GM18499 (cell line): ENCODE data around the gene SLC15A3.

ENCODE experiments used
- ATAC-seq: cut with Tn5 transposase; IDR thresholded peaks from one replicate; pipeline ENCODE4 v1.9.1; 2021; ENCODE audit warnings: moderate number of reproducible peaks; ENCODE audit not compliant: insufficient read depth, unreplicated experiment

Gene SLC15A3

DNA sequence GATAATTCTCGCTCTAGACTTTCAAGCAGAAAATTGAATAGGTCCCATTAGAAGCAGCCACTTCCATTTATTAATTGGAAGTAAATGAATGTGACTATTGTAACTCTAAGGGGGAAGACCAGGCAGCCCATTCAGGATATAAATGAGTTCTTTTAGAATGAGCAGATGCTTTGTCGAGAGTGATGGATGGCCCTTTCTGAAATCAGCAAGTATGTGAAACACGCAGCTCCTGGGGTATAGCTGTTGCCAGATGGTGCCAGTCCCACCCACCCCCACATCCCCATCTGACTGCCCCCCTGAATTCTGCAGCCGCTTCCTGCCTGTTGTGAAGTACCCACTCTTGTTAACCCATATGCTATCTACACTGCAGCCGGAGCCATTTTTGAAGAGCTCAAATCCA, 3.7 kb downstream of the SLC15A3 start:
- no peak for ATAC-seq

- no peak for ATAC-seq
Observed at GRCh38 chr11:60947700-60948099, 4.3 kb downstream of the SLC15A3 start.

GRCh38 chr11:60946601-60947264, 5.2 kb downstream of the SLC15A3 start:
- ATAC-seq, result no peak

DNA sequence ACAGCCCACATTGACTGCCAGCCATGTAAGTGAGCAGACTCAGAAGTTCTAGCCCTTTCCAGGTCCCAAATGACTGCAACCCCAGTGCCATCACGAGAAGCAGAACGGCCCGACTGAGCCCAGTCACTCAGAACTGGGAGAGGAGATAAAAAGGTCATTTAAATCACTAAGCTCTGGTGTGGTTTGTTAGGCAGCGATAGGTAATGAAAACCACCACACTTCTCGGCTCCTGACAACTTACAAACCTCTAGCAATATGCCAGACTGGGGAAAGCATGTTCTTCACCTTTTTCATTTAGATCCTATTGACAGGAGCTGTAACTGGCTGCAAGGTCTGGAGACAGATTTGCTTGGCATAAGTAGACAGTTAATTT, 6.7 kb downstream of the SLC15A3 start:
- ATAC-seq, result no peak

DNA sequence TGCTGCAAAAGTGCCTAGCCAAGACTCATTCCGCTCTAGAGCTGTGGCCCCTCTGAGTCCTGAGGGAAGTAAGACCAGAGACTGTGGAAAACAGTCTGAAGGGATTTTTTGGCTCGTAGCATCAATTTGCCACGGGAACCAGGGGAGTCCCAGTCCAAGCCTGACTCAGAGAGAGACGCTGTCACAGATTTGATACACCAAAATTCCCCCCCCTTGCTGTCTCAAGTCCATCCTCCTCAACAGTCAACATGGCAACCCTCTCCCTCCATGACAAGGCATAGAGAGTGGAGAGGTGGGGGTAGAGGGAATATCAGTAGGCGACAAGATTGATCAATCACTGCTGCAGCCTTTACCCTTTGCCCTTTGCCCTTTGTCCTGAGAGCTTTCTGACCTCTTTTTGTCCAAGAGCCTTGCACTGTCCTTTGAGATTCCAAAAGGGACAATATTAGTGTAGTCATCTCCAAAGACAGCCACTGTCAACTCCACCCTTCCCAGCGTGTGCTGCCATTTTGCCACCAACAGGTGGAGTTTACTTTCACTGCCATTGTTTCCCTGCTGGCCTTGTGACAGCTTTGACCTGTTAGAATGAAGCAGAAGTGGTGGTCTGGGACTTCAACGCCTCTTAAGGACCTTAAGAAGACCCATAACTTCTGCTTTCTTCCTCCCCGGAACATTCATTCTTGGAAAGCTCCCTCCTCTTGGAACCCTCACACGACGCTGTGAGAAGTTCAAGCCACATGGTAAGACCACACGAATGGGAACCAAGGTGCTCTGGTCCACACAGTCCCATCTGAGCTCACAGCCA, 7.3 kb downstream of the SLC15A3 start:
- no peak for ATAC-seq

- ATAC-seq, result no peak
Observed at GRCh38 chr11:60942970-60943565, 8.9 kb downstream of the SLC15A3 start.

GRCh38 chr11:60942219-60942618, 9.8 kb downstream of the SLC15A3 start:
- ATAC-seq, result no peak

DNA sequence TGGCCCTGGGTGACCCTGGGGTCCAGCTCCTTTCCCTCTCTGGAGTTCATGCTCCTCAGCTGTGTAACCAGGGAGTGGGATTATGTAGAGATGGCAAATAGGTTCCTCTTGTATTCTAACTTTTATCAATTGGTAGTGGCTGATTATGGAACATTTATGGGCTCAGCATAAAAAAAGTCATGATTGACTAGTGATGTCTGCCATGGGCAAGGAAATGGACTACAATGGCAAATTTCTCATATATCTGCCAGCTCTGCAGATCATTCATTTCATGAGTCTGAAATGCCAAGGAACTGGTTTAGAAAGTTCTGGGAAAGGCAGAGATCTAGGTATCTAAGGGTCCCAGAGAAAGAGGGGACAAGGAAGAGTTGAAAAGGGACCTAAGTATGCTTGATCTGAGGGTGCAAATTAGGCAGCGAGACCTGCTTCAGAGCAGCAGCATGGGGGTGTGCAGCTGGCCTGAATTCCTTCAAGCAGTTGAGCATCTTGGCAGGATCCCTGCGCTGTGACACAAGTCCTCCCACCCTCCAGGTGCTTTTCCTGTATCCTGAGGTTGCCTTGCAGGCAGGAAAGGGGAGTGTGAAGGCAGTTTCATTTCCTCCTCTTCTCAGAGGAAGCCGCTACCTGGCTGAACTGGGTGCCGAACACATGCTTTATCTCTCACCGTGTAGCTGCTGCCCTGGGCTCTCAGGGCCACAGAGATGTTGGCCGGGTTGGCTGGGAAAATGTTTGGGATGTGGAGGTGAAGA, 10.4 kb downstream of the SLC15A3 start:
- no peak for ATAC-seq

- ATAC-seq, result no peak
Observed at GRCh38 chr11:60939855-60940254, 12.1 kb downstream of the SLC15A3 start.

DNA sequence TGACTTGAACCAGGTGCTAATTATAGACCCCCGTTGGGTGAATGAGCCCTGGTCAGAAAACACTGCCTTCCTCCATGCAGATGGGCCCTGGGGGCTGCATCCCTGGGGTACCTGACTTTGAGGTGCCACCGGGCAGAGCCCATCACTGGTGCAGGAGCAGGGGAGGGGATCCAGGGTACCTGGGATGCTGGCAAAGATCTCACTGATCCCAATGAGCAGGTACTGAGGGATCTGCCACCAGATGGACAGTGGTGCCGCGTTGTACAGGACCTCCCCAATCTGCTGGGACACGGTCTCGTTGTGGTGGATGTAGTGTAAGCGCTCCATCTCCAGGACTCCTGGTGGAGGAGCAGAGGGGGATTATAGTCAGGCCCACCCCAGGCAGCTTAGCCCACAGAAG, 12.7 kb downstream of the SLC15A3 start:
- ATAC-seq, result no peak

DNA sequence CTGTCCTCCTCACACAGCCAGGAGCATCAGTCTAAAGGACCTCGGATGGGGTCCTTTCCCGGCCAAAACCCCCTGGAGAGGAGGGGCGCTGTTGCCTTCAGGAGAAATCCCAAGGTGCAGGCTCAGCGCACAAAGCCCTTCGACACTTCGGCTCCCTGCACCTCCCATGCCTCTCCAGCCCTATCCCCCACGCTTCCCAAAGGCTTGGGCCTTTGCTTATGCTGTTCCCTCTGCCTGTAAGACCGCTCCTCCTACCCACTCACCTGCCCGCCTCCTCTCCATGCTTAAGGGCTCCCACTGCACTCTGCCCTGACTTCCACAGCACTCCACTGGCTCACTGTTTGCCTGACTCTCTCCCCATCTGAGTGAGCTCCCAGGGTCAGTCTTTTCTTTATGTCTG, 13.5 kb downstream of the SLC15A3 start:
- no peak for ATAC-seq

DNA sequence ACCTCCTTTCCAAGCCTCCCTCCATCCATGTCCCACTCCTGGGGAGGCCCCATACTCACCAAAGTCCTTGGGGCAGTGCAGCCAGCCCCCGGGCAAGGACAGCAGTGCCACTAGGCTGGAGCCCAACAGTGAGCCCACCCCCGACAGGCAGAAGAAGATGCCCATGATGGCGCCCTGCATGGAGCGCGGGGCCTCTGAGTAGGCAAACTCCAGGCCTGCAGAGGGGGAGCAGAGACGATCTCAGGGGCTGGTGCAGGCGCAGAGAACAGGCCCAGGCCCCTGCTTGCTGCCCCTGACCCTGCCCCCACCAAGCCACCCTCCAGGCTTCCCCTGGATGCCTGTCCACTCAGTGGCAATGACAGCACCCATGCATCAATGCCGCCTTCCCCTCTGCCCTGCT, 14.2 kb downstream of the SLC15A3 start:
- ATAC-seq, result no peak

GRCh38 chr11:60937144-60937527, 14.8 kb downstream of the SLC15A3 start:
- ATAC-seq, result no peak

DNA sequence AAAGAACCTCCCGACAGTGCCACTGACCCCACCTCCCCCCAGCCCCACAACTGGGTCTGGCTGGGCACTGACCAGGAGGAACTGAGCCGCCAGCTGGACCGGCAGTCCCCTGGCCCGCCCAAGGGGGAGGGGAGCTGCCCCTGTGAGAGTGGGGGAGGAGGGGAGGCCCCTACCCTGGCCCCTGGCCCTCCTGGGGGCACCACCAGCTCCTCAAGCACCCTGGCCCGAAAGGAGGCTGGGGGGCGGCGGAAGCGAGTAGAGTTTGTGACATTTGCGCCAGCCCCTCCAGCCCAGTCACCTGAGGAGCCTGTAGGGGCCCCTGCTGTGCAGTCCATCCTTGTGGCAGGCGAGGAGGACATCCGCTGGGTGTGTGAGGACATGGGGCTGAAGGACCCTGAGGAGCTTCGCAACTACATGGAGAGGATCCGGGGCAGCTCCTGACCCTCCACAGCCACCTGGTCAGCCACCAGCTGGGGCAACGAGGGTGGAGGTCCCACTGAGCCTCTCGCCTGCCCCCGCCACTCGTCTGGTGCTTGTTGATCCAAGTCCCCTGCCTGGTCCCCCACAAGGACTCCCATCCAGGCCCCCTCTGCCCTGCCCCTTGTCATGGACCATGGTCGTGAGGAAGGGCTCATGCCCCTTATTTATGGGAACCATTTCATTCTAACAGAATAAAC, 15.4 kb downstream of the SLC15A3 start:
- ATAC-seq, result no peak

DNA sequence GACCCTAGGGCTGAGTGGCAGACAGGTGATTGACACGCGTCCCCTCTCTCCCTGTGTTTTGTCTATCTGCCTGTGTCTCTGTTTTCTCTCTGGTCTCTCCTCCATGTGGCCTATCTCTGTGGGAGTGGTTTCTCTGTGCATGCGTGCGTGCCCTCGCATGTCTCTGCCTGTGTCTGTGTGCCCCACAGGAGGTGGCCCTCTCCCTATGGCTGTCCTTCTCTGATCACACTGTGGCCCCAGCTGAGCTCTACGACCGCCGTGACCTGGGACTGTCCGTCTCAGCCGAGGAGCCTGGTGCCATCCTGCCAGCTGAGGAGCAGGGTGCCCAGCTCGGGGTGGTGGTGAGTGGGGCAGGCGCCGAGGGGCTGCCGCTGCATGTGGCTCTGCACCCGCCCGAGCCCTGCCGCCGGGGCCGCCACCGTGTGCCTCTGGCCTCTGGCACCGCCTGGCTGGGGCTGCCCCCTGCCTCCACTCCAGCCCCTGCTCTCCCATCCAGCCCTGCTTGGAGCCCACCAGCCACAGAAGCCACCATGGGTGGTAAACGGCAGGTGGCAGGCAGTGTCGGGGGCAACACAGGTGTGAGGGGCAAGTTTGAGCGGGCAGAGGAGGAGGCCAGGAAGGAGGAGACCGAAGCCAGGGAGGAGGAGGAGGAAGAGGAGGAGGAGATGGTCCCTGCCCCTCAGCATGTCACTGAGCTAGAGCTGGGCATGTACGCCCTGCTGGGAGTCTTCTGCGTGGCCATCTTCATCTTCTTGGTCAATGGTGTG, 16.1 kb downstream of the SLC15A3 start:
- ATAC-seq, result no peak

DNA sequence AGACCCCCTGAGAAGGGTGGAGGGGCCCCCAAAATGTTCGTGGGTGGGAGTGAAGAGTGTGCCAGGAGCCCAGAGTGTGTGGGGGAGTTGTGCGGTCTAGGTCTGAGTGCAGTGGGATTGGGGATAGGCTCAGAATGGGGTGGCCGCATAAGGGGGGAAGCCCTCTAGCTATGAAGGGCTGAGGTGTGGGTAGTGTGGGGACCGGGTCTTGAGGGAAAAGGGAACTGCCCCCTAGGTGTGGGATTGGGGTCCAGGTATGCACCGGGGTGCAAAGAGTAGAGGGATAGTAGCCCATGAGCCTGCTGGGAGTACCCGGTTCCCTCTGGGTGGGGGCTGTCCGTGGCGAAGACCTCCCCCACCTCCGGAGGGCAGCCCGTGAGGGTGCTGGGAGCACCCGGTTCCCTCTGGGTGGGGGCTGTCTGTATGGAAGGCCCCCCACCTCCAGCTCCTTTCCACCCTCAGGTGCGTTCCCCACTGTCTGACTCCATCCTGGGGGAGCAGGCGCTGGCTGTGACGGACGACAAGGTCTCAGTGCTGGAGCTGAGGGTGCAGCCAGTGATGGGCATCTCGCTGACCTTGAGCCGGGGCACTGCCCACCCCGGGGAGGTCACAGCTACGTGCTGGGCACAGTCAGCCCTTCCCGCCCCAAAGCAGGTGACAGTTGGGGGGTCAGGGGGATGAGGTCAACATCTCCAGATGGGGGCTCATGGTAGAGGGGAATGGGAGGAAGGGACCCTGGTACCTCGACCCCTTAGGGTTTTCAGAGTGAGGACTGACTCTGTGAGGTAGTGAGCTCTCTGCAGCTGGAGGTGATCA, 17.0 kb downstream of the SLC15A3 start:
- ATAC-seq, result no peak

DNA sequence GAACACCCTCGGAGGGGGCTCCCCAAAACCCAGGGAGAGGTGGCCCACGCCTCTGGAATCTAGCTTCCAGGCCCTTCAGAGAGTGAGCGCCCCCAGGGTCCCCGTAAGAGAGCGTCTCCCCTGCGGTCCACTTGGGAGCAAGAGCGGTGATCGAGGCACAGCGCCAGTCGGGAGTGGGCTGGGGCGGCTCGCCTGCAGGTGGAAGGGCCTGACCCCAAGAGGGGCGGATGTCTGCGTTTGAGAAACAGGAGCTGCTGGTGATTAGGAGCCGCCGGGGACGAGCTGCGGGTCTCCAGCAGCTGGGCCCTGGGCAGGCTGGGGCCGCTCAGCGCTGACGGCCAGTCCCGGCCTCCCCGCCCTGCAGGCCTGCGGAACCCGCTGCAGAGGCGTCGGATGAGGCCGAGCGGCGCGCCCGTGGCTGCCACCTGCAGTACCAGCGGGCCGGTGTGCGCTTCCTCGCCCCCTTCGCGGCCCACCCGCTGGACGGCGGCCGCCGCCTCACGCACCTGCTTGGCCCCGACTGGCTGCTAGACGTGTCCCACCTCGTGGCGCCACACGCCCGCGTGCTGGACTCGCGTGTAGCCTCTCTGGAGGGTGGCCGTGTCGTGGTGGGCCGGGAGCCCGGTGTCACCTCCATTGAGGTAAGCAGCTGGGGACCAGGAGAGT, 17.7 kb downstream of the SLC15A3 start:
- no peak for ATAC-seq

GRCh38 chr11:60933416-60934123, 18.4 kb downstream of the SLC15A3 start:
- ATAC-seq, result no peak
